NT2/D1 (cell line): Measurements from ENCODE around the gene GPR61.

Experiments
- DNase-seq: peaks from one replicate; pipeline ENCODE4 v3.0.0-alpha.2; 2011; ENCODE audit warnings: low read depth, low spot score
- H3K27me3 ChIP-seq: 2 replicates; pipeline ENCODE4 v1.6.0; 2011; ENCODE audit warnings: mild to moderate bottlenecking; ENCODE audit not compliant: insufficient read length, insufficient read depth
- H3K36me3 ChIP-seq: 2 replicates; pipeline ENCODE4 v1.6.1; 2011; ENCODE audit warnings: mild to moderate bottlenecking, low read length, mixed read lengths; ENCODE audit not compliant: insufficient read depth, insufficient read length
- H3K4me1 ChIP-seq: 2 replicates; pipeline ENCODE4 v1.5.1; 2011; ENCODE audit not compliant: insufficient read depth, insufficient read length
- H3K4me3 ChIP-seq: 2 replicates; pipeline ENCODE4 v1.5.1; 2011; ENCODE audit warnings: low read depth; ENCODE audit not compliant: insufficient read length
- H3K9ac ChIP-seq: 2 replicates; pipeline ENCODE4 v1.6.0; 2011; ENCODE audit warnings: low read depth; ENCODE audit not compliant: insufficient read length
- H3K9me3 ChIP-seq: 2 replicates; pipeline ENCODE4 v1.5.1; 2011; ENCODE audit warnings: mild to moderate bottlenecking, low read length; ENCODE audit not compliant: insufficient read depth
- SUZ12 ChIP-seq: IDR thresholded peaks from 2 replicates; pipeline ENCODE4 v1.6.1; 2011; ENCODE audit not compliant: insufficient read length, insufficient read depth; ENCODE audit errors: extremely low read depth
- YY1 ChIP-seq: IDR thresholded peaks from 2 replicates; pipeline ENCODE4 v1.6.1; 2011; ENCODE audit not compliant: insufficient read length, insufficient read depth
- ZNF274 ChIP-seq: IDR thresholded peaks from 2 replicates; pipeline ENCODE4 v1.6.1; 2011; ENCODE audit warnings: mild to moderate bottlenecking, low read depth, low read length

Gene GPR61, protein sequence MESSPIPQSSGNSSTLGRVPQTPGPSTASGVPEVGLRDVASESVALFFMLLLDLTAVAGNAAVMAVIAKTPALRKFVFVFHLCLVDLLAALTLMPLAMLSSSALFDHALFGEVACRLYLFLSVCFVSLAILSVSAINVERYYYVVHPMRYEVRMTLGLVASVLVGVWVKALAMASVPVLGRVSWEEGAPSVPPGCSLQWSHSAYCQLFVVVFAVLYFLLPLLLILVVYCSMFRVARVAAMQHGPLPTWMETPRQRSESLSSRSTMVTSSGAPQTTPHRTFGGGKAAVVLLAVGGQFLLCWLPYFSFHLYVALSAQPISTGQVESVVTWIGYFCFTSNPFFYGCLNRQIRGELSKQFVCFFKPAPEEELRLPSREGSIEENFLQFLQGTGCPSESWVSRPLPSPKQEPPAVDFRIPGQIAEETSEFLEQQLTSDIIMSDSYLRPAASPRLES

GRCh38 chr1:109539676-109540075, at the start of gene GPR61:
TSS of gene GPR61 (plus strand) at chr1:109539872. CDS start at chr1:109543023, 3,151 bp downstream.
- TF ChIP-seq ZNF274: no peak
- TF ChIP-seq SUZ12: no peak
- TF ChIP-seq YY1: no peak
- peak within 1 kb of the TSS; percentile 46 for H3K9ac ChIP-seq
- H3K4me3 ChIP-seq: peak within 1 kb of the TSS; percentile 16
- no peaks in the 10 kb centered on the region for H3K27me3 ChIP-seq
- H3K4me1 ChIP-seq: peaks cover 16% of the 10 kb centered on the region
- H3K9me3 ChIP-seq: no peaks in the 10 kb centered on the region
- no peaks in the 10 kb centered on the region for H3K36me3 ChIP-seq
- DNase-seq: no peak

DNA sequence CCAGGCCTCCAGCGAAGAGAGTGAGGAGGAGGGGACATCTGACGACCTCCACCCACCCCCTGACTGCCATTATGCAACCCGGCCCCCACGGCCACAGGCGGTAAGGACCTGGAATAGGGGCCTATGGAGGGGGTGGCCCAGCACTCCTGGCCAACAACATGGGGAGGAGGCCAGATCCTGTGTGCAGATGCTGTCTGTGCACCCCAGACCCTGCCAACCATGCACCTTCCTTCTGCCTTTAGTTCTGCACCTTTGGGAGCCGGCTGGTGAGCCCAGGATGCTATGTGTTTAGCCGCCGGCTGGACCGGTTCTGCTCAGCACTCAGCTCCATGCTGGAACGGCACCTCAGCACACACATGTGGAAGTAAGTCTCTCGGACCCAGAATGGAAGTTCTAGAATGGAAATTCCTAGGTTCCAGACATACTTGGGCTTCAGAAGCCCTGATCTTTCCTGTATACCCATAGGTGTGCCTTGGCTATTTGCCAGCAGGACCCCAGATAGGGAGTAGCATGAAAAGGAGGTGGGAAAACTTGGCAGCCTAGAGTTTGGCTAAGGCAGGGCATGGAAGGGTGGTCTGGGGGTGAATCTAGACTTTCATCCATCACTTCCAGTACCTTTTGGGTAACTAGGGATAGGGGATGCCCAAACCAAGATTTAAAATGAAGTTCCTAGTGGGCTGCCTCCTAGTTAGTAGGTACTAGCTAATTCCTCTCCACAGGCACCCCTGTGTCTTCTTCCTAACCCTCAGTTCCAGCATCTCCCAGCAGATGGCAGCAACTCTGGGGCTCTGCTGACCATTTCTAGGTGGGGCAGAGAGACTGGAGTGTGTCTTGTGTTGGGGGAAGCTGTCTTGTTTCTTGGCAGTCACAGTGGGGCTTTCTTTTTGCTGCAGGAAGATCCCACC, 49.4 kb upstream of the GPR61 start:
- DNase-seq: no peak
- Histone ChIP-seq H3K9me3 (no peaks in the 10 kb centered on the region), H3K36me3 (peaks cover 67% of the 10 kb centered on the region), H3K9ac (peak overlapping the region; percentile 36), H3K27me3 (no peaks in the 10 kb centered on the region), H3K4me3 (no peak overlapping the region), H3K4me1 (peaks cover 8% of the 10 kb centered on the region)
- TF ChIP-seq ZNF274 (no peak), SUZ12 (no peak), YY1 (no peak)

DNA sequence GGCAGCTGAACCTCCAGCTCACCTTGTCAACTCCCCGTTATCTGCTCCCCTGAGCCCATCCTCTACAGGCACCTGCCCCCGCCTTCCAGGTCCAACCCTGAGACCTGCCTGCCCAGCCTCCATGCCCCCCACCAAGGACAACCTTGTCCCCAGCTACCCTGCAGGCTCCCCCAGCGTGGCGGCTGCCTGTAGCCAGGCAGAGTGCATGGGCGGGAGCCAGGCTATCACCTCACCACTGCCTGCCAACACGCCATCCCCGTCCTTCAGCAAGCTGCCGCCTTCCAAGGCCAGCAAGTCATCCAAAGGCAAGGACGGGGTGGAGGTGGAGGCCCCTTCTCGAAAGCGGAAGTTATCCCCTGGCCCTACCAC, 48.8 kb upstream of the GPR61 start:
- peaks cover 8% of the 10 kb centered on the region for H3K4me1 ChIP-seq
- H3K36me3 ChIP-seq: peaks cover 68% of the 10 kb centered on the region
- no peak for TF ChIP-seq YY1
- TF ChIP-seq ZNF274: no peak
- TF ChIP-seq SUZ12: no peak
- DNase-seq: no peak
- no peaks in the 10 kb centered on the region for H3K9me3 ChIP-seq
- H3K4me3 ChIP-seq: no peak overlapping the region
- H3K27me3 ChIP-seq: no peaks in the 10 kb centered on the region
- peak overlapping the region; percentile 36 for H3K9ac ChIP-seq

DNA sequence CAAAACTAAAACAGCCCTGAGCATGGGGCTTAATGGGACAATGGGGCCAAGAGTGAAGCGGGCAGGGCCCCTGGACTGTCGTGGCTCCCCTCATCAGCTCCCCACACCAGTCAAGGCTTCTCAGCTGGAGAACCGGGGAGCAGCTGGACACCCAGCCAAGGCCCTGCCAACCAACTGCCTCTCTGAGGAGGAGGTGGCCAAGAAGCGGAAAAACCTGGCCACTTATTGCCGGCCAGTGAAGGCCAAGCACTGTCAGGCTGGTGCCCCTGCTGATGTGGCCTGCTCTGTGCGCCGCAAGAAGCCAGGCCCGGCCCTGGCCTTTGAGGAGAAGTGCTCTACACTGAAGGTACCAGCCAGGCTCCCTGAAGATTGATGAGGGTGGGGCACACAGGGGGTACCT, 48.3 kb upstream of the GPR61 start:
- no peak for TF ChIP-seq SUZ12
- TF ChIP-seq ZNF274: no peak
- no peak for TF ChIP-seq YY1

DNA sequence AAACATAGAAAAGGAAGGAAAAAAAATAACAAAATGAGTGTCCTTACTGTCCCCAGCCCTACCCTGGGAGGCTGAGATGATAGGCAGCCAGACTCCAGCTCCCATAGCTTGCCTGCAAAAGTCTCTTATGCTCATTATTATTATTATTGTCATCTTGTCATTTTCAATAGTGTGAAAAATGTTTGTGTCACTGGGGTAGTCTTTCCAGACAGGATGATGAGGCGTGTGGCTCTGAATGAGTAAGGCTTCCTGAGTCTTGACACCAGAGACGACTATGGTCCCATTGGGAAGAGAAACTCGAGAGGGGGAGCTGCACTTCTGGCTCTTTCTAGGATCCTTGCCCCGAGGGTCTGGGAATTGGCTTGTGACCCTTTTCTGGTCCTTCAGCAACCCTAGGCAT, 46.9 kb upstream of the GPR61 start:
- TF ChIP-seq SUZ12 (no peak), YY1 (no peak)
- no peak overlapping the region for H3K9ac ChIP-seq
- H3K9me3 ChIP-seq: no peaks in the 10 kb centered on the region
- DNase-seq: no peak
- H3K36me3 ChIP-seq: peaks cover 62% of the 10 kb centered on the region
- H3K4me1 ChIP-seq: peaks cover 2% of the 10 kb centered on the region
- H3K27me3 ChIP-seq: no peaks in the 10 kb centered on the region
- H3K4me3 ChIP-seq: no peak overlapping the region

More for the DNA sequence above, 48.3 kb upstream of the GPR61 start:
- Histone ChIP-seq H3K9ac (no peak overlapping the region), H3K4me3 (no peak overlapping the region), H3K4me1 (peaks cover 8% of the 10 kb centered on the region), H3K36me3 (peaks cover 68% of the 10 kb centered on the region), H3K27me3 (no peaks in the 10 kb centered on the region), H3K9me3 (no peaks in the 10 kb centered on the region)
- no peak for DNase-seq

DNA sequence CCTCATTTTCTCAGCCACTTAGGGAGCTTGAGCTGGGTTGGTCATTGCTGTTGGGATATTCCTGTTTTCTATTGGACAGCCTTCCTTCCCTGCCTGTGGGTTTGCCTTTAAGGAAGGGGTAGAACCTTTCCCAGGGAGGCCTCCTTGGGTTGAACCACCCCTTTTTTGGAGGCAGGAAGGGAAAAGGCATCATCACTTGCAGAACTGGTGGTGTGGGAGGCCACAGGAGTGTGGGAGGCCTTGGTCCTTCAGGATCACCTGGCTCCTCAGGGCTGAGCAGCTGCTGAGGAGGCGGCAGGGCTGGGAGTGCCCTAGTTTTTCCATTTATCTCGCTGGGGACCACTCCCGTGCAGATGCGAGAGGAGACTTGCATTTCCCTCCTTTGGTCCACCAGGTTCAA, 46.4 kb upstream of the GPR61 start:
- H3K4me3 ChIP-seq: no peak overlapping the region
- peak overlapping the region; percentile 37 for H3K9ac ChIP-seq
- TF ChIP-seq ZNF274 (no peak), SUZ12 (no peak), YY1 (no peak)
- H3K9me3 ChIP-seq: no peaks in the 10 kb centered on the region
- peaks cover 57% of the 10 kb centered on the region for H3K36me3 ChIP-seq
- H3K4me1 ChIP-seq: peaks cover 5% of the 10 kb centered on the region
- DNase-seq: no peak
- no peaks in the 10 kb centered on the region for H3K27me3 ChIP-seq
